AG04449 (cell line): ENCODE results near the gene KRT13.

Source experiments
- CTCF ChIA-PET: fragments of 350-600 bp; formaldehyde crosslinking; extraction: SDS; loops from one replicate; lab custom pipeline; 2021; ENCODE audit warnings: antibody characterized with exemption; lab: Yijun Ruan, JAX
- POLR2A ChIA-PET: fragments of 400-600, 350-600 bp; formaldehyde crosslinking; extraction: SDS; loops from one replicate; lab custom pipeline; 2020; ENCODE audit warnings: antibody characterized with exemption, inconsistent platforms; lab: Yijun Ruan, JAX
- DNase-seq: peaks from one replicate; pipeline ENCODE4 v3.0.0-alpha.2; 2010; ENCODE audit warnings: low read depth, low spot score
- H3K4me3 ChIP-seq: 2 replicates; pipeline ENCODE4 v1.5.1; 2011; ENCODE audit warnings: low read depth, mild to moderate bottlenecking, control low read depth, low read length
- CTCF ChIP-seq: IDR thresholded peaks from one replicate; pipeline ENCODE4 v1.5.1; 2011; ENCODE audit warnings: mild to moderate bottlenecking, moderate library complexity, low read length, control low read depth, inconsistent platforms; ENCODE audit not compliant: insufficient read depth; ENCODE audit errors: missing control alignments

The KRT13 gene

GRCh38 chr17:41484920-41485904 lies 20.2 kb downstream of the KRT13 start:
- TF ChIP-seq CTCF = no peak
- H3K4me3 ChIP-seq = no peak overlapping the region
- ChIA-PET CTCF (interaction anchor here (1.1 to 1.8 kb wide), 3 partner anchors 10 to 11 kb away, joined by 5 to 6 read pairs (median 5); no protein-coding TSS in a partner anchor), POLR2A (no interaction called here)
- no peak for DNase-seq

GRCh38 chr17:41483991-41484826 lies 21.2 kb downstream of the KRT13 start:
- H3K4me3 ChIP-seq = no peak overlapping the region
- ChIA-PET POLR2A (no interaction called here), CTCF (interaction anchor here (1.1 to 1.9 kb wide), 4 partner anchors 9 to 179 kb away, joined by 5 to 6 read pairs (median 5); no protein-coding TSS in a partner anchor)
- DNase-seq = no peak
- TF ChIP-seq CTCF = no peak

- no peak for TF ChIP-seq CTCF
- no peak for DNase-seq
- CTCF ChIA-PET = interaction anchor here (1.9 kb wide), 1 partner anchor 179 kb away, joined by 5 read pairs; no protein-coding TSS in a partner anchor
Observed at GRCh38 chr17:41483531-41483930, 21.9 kb downstream of the KRT13 start.

GRCh38 chr17:41481036-41481435 lies 24.4 kb downstream of the KRT13 start, which contains the start of gene KRT35:
KRT35 (minus strand) TSS chr17:41481151; CDS start chr17:41481097, 54 bp downstream.
- no peak within 1 kb of the TSS for H3K4me3 ChIP-seq
- no peak for DNase-seq
- ChIA-PET CTCF (interaction anchor here (2.1 kb wide), 1 partner anchor 167 kb away, joined by 6 read pairs; no protein-coding TSS in a partner anchor), POLR2A (no interaction called here)
- no peak for TF ChIP-seq CTCF

More at GRCh38 chr17:41483531-41483930, 21.9 kb downstream of the KRT13 start:
- H3K4me3 ChIP-seq = no peak overlapping the region
- POLR2A ChIA-PET = no interaction called here

GRCh38 chr17:41480581-41480980 lies 24.8 kb downstream of the KRT13 start:
- H3K4me3 ChIP-seq = no peak overlapping the region
- CTCF ChIA-PET = interaction anchor here (2.1 kb wide), 1 partner anchor 168 kb away, joined by 6 read pairs; no protein-coding TSS in a partner anchor
- no peak for TF ChIP-seq CTCF
- POLR2A ChIA-PET = no interaction called here
- DNase-seq = no peak
